Measurements from ENCODE around the gene RTL10. TPM values are rescaled to one million over a fixed set of nuclear protein-coding genes. Genes with fewer than 3 reads are reported as not detected.

Gene RTL10
- total RNA-seq, 1 experiment from 2014 or later = 24.4 TPM

GRCh38 chr22:19847345-19847632 lies 7.4 kb downstream of the RTL10 start:
- no peak overlapping the region for H2AFZ ChIP-seq (ENCODE audit: low read length)
- H2BK5ac ChIP-seq (ENCODE audit: insufficient read length, low read length) = no peak overlapping the region
- DNase-seq = no peak
- H4K20me1 ChIP-seq (ENCODE audit: control insufficient read depth, insufficient read depth, insufficient read length) = no peaks in the 10 kb centered on the region
- no peak overlapping the region for H3K9ac ChIP-seq (ENCODE audit: extremely low read depth, insufficient read length, low read length)
- H3T11ph ChIP-seq (ENCODE audit: low read length) = no peak overlapping the region
- Mint-ChIP-seq H3K9me3 (no peaks in the 10 kb centered on the region; a peak in 1 of 5 replicates), H3K36me3 (ENCODE audit: insufficient read depth in 1 of 3, low read depth in 3 of 3) (peaks cover 28 to 46% (median 40%) of the 10 kb centered on the region in 3 experiments; a peak in 6 of 7 replicates), H3K4me3 (no peak overlapping the region), H3K27ac (no peak overlapping the region), H3K4me1 (peaks cover 19 to 28% of the 10 kb centered on the region in 2 experiments), H3K27me3 (ENCODE audit: low read depth) (no peaks in the 10 kb centered on the region)
- H4K8ac ChIP-seq (replicated peaks; ENCODE audit: insufficient read length, low read depth, low read length) = no peak overlapping the region
- H3K27me3 ChIP-seq (ENCODE audit: insufficient read depth, low read length) = no peaks in the 10 kb centered on the region
- H3K9me3 ChIP-seq (ENCODE audit: control insufficient read depth, low read depth, low read length) = no peaks in the 10 kb centered on the region
- no peak overlapping the region for H4K5ac ChIP-seq (ENCODE audit: insufficient read length, low read depth, low read length)
- no peak overlapping the region for H2BK120ac ChIP-seq (ENCODE audit: low read depth, low read length, poor library complexity, severe bottlenecking)
- H3K18ac ChIP-seq (ENCODE audit: insufficient read length, low read depth, low read length) = no peak overlapping the region
- peaks cover 4% of the 10 kb centered on the region for H3K79me1 ChIP-seq (ENCODE audit: insufficient read depth, low read depth, low read length, poor library complexity, severe bottlenecking)
- H3K4ac ChIP-seq (ENCODE audit: low read depth, low read length) = no peak overlapping the region
- H3K14ac ChIP-seq (ENCODE audit: insufficient read depth, low read length) = no peak overlapping the region
- no peak overlapping the region for H2BK20ac ChIP-seq (ENCODE audit: low read depth, low read length, poor library complexity, severe bottlenecking)
- H3K27ac ChIP-seq (ENCODE audit: insufficient read length, low read depth, low read length) = no peak overlapping the region
- no peak overlapping the region for H2BK12ac ChIP-seq (ENCODE audit: insufficient read length, low read depth, low read length)
- no peak overlapping the region for H4K91ac ChIP-seq (ENCODE audit: insufficient read length, low read depth, low read length)
- H3K23me2 ChIP-seq (ENCODE audit: insufficient read length, low read depth, low read length, poor library complexity, severe bottlenecking) = no peaks in the 10 kb centered on the region
- H3K4me2 ChIP-seq (ENCODE audit: insufficient read depth, insufficient read length, low read length) = no peak overlapping the region
- H3K56ac ChIP-seq (ENCODE audit: insufficient read length, low read depth, low read length) = no peak overlapping the region
- H3K4me1 ChIP-seq (ENCODE audit: insufficient read depth, low read length) = no peaks in the 10 kb centered on the region
- H3K79me2 ChIP-seq (ENCODE audit: insufficient read depth, low read length) = no peaks in the 10 kb centered on the region; the same call in 1 of the 2 replicates
- H3K23ac ChIP-seq (ENCODE audit: insufficient read length, low read depth, low read length) = no peak overlapping the region
- TF ChIP-seq, protein P1, sequence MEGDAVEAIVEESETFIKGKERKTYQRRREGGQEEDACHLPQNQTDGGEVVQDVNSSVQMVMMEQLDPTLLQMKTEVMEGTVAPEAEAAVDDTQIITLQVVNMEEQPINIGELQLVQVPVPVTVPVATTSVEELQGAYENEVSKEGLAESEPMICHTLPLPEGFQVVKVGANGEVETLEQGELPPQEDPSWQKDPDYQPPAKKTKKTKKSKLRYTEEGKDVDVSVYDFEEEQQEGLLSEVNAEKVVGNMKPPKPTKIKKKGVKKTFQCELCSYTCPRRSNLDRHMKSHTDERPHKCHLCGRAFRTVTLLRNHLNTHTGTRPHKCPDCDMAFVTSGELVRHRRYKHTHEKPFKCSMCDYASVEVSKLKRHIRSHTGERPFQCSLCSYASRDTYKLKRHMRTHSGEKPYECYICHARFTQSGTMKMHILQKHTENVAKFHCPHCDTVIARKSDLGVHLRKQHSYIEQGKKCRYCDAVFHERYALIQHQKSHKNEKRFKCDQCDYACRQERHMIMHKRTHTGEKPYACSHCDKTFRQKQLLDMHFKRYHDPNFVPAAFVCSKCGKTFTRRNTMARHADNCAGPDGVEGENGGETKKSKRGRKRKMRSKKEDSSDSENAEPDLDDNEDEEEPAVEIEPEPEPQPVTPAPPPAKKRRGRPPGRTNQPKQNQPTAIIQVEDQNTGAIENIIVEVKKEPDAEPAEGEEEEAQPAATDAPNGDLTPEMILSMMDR (conservative IDR thresholded peaks at IDR 0.05) = no peak
- H2BK15ac ChIP-seq (ENCODE audit: low read depth, low read length) = no peak overlapping the region
- WGBS (ENCODE audit: extremely low coverage, insufficient read length, low lambda C conversion rate) = no CpG with 5 or more reads among the region's 2 CpGs
- no peak overlapping the region for H2AK5ac ChIP-seq (ENCODE audit: insufficient read length, low read length)

Data from H9 (cell line).